WTC11 (cell line): Measurements from ENCODE around the gene SLK.

Source experiments
- ATF3 ChIP-seq: sonication (generic); formaldehyde crosslinking; conservative IDR thresholded peaks from 2 replicates; pipeline ENCODE4 v1.8.1; 2022; ENCODE audit warnings: mild to moderate bottlenecking, missing genetic modification reagents
- CTCF ChIP-seq: fragments of 200-600 bp; IDR thresholded peaks from 2 replicates; pipeline ENCODE4 v1.8.0; 2022; ENCODE audit warnings: antibody characterized with exemption
- HMGA2 ChIP-seq: fragments of 250-450 bp; sonication (Bioruptor Pico); IDR thresholded peaks from 2 replicates; pipeline ENCODE4 v1.4.0; 2021; ENCODE audit warnings: mild to moderate bottlenecking, moderate library complexity
- MAX ChIP-seq: sonication (generic); formaldehyde crosslinking; IDR thresholded peaks from 2 replicates; pipeline ENCODE4 v1.8.0; 2022; ENCODE audit warnings: mild to moderate bottlenecking, missing genetic modification reagents

GRCh38 chr10:103922659-103923058 is 44.3 kb upstream of the SLK start:
- TF ChIP-seq CTCF (no peak), MAX (CRISPR knock-in tag) (no peak), ATF3 (CRISPR knock-in tag) (no peak), HMGA2 (CRISPR knock-in tag) (no peak)
